AG08395 (cell line): ENCODE results near the gene SLC4A9.

Experiments used
- DNase-seq: peaks from one replicate; pipeline ENCODE4 v3.0.0; 2012; ENCODE audit warnings: mixed read lengths, low spot score

The SLC4A9 gene, protein sequence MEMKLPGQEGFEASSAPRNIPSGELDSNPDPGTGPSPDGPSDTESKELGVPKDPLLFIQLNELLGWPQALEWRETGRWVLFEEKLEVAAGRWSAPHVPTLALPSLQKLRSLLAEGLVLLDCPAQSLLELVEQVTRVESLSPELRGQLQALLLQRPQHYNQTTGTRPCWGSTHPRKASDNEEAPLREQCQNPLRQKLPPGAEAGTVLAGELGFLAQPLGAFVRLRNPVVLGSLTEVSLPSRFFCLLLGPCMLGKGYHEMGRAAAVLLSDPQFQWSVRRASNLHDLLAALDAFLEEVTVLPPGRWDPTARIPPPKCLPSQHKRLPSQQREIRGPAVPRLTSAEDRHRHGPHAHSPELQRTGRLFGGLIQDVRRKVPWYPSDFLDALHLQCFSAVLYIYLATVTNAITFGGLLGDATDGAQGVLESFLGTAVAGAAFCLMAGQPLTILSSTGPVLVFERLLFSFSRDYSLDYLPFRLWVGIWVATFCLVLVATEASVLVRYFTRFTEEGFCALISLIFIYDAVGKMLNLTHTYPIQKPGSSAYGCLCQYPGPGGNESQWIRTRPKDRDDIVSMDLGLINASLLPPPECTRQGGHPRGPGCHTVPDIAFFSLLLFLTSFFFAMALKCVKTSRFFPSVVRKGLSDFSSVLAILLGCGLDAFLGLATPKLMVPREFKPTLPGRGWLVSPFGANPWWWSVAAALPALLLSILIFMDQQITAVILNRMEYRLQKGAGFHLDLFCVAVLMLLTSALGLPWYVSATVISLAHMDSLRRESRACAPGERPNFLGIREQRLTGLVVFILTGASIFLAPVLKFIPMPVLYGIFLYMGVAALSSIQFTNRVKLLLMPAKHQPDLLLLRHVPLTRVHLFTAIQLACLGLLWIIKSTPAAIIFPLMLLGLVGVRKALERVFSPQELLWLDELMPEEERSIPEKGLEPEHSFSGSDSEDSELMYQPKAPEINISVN

DNA sequence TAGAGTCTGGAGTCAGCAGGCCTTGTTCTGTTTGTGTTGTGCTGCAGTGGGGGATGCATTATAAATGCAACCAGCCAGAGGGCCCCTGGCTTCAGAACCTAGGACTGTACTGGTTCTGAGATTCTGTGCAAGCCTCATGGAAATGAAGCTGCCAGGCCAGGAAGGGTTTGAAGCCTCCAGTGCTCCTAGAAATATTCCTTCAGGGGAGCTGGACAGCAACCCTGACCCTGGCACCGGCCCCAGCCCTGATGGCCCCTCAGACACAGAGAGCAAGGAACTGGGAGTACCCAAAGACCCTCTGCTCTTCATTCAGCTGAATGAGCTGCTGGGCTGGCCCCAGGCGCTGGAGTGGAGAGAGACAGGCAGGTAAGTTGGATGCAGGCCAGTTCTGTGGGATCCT is at the start of gene SLC4A9:
TSS of gene SLC4A9 (plus strand) at position 94 of the 400 bp plus-strand sequence. CDS start at position 137, 43 bp downstream.
- DNase-seq = no peak

DNA sequence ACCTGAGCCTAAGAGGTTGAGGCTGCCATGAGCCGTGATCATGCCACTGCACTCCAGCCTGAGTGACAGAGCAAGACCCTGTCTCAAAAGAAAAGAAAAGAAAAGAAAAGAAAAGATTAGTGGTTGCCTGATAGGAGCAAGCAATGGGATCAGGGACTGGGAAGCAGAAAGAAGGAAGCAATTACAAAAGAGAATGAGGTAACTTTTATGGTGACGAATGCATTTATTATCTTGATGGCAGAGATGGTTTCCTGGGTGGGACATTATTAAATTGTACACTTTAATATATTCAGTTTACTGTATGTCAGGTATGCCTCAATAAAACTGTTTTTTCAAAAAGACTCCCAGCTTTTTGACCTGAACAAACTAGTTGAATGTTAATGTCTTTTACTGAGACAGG is 49.6 kb upstream of the SLC4A9 start:
- DNase-seq = no peak

DNA sequence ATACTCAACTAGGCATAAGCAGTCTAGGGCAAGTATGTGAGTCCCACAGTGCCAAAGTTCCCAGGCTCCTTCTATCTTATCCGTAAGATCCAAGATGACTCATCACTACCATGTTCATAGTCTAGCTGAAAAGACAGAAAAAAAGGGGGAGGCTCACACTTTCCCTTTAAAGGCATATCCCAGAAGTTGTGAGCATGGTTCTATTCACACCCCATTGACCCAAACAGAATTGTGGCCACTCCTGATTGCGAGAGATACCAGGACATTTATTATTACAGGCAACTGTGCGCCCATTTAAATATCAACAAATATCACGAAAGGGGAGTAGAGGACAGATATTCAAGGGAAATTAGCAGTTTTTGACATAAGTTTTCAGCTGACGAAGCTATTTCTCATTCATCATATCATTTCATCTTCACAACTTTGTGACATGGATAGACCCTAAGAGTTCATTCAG is 49.0 kb upstream of the SLC4A9 start:
- DNase-seq = peak; percentile 66

DNA sequence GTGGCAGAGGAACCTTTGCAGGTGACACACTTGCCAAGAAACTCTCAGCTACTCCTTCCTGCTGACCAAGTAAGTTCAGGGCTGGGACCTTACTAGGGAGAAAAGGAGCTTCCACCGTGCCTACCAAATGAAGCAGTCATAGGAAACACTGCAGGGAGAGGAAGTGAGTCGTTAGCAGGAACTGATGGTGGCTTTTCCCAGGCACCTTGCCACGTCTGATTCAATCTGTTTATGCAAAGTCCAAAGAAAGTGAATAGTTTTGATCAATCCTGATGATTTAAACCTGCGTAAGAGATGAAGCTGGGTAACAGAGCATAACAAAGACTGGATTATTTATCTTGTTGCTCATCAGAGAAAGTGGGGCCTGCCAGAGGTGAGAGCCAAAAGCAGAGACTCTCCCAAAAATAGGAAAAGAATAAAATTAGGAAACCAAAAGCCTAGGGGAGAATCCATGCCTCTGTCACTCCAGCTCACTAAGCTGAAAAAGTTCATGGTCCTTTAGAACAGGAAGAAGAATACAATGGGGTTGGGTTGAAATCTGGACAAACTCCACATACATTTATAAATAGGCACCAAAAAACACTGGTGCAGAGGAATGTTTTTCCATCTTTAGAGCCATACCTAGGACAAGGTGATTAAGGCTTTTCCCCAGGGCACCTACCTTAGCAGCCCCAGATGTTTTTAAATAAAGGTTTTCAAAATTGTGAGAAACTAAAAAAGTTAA is 47.8 kb upstream of the SLC4A9 start:
- peak; percentile 71 for DNase-seq

DNA sequence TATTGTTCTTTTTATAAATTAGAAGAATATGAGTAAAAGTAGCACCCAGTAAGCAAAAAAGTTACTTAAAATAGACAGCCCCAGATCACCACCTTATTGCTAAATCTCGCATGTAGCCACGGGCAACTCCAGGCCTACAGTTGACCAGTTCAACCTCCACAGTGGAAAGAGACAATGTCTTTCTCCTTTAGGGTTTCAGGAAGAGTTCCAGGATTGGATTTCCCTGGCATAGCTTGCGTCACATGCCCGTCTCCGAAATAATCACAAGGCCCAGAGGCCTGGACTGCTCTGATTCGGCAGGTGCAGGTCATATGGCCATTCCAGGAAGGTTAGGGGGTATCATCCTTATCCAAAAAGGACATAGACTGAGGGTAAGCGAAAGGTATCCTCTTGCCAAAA is 47.2 kb upstream of the SLC4A9 start:
- DNase-seq = no peak

DNA sequence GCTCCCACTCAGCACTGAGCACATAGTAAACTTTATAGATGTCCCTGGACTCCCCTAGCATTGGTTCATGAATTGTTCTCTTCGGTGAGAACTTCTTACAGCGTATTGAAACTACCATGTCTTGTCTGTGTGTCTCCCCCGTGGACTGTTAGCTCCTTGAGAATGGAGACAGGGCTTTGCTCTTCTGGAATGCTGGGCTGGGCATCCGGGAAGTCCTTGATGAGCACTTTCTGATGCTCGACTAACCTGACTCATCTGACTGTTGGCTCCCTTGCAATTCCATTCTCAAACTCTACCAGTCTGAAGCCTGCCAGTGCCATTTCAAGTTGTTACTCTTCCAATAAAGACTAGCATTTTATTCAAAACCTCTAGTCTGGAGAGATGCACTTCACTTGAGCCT is 42.1 kb upstream of the SLC4A9 start:
- DNase-seq = peak; percentile 56

DNA sequence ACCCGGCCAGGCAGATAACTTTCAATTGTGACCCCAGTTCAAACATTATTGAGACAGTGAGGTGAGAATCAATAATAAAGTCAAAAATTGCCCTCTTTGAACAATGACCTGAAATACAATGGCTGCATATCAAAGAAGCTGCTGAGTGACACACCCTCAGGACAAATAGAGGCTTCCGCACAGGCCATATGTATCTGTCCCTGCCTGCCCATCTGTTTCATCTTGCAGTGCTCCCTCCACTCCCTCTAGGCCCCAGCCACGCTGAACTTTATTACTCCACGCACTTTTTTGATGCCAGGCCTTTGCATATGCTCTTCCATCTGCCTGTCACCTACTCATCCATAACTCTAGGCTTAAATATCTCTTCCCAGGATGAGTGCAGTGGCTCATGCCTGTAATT is 41.2 kb upstream of the SLC4A9 start:
- no peak for DNase-seq

DNA sequence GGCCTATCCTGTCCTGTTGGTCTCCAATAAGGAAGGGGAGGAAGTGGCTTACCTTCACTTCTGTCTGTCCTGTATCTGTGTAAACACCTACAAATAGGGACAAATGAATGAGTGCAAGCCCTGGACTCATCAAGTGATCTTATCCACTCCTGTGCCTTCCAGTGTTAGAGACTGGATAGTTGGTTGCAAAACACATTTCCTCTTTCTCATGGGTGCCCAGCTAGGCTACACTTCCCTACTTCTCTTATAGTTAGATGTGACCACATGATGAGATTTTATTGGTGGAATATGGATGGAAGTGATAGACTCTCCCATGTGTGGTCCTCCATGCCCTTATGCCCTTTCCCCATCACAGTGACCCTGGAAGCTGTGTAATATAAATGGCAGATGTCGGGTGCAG is 40.2 kb upstream of the SLC4A9 start:
- DNase-seq = no peak

DNA sequence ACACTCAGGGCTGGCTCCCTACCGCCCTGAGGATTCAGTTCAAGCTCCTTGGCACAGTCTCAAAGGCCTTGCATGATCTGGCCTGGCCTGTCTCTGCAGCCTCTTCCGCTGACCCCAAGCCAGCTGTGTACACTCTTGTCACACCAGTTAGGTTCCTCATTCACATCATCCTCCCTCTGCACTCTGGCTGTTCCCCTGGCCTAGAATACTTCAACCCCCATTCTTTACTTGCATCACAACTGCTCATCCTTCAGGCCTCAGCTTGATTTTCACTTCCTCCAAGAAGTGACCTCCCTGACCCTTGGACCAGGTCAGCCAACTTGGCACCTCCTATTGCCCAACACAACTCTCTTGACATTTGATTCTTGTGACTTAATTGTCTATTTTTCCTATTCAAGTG is 38.2 kb upstream of the SLC4A9 start:
- DNase-seq = no peak

DNA sequence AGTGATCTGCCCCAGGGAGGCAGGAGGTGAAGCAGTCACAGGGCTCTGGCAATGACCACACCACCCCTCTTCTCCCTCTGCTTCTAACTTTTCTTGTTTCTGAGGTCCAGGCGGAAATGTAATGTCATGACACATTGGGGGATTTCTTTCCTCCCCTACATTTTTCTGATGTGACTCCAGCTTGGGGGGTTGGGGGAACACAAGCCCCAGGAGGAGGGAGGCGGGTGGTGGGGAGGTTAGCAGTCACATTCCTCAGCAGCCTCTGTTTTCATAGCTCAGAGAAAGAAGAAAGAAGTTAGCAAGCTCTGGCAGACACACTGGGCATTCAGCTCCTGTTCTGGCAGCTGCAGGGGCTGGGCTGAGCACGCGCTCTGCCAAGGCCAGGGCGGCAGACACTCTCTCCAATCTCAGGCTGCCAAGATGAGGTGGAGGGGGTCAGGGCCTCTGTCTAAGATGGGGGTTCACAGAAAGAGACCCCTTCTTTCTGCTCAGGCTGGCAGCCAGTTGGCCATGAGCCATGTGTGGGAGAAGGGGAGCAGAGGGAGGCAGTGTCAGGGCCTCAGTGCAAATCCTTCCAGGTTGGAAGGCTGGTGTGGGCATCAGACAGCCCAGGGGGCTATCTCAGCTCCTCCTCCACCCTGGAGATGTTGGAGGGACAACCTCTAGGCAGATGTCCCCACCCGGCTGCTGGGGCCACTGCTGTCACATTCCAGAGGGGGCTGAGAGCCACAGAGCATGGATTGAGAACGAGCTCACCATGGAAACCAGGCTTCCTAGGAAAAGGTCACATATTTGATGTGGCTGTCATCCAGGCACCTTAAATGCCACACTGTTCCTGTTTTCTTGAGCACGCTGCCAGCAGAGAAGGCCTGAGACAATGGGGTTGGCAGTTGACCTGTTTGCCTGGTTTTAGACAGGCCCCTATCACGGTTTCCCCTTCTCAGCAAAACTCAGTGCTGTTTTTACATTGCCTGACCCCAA is 37.0 kb upstream of the SLC4A9 start:
- peak; percentile 91 for DNase-seq

DNA sequence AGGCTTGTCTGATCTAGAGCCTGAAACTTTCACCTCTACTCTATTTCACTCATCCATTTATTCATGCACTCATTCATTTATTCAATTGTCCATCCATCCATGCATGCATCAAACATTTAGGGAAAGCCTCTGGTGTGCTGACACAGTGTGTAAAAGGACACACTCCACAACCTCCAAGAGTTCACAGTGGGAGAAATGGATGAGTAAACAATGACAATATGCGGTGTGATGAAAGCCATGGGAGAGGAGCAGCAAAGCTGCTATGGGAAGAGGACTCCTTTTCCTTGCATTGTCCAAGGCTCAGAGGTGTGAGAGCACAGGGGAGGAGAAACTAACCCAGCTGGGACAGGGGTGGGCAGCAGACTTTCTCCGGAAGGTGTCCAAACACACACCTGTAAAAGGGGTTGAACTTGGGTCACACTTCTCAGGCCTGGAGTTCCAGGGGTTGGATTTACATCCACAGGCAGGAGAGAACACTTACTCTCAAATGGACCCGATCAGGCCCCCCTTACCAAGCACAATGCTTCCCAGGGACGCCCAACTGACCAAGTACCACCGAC is 35.9 kb upstream of the SLC4A9 start:
- DNase-seq = no peak

DNA sequence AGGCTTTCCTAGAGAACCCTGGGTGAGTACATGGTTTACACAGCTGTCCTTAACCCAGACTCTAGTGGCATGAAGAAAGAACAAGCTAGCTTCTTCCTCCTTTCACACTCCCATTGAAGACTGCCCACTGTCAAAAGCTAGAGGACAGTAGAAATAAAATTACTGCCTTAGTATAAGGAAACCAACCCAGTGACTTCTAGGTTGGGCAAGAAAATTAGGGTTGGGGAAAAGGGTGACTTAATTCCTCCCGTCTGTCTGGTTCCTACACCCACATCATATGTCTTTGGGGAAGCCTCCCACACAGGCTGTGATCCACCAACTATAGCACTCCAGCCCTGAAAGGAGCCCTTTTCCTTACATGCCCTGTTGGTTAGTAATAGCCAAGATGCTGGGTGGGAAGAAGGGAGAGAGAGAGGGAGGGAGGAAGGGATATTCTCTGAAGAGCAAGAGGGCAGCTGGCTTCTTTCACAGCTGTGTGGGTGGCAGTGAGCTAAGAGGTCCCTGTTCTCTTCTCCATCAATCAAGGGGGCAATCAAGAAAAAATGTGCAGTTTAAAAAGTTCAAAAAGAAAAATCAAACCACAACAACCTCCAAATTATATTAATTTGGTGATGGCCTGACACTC is 35.3 kb upstream of the SLC4A9 start:
- peak; percentile 58 for DNase-seq

DNA sequence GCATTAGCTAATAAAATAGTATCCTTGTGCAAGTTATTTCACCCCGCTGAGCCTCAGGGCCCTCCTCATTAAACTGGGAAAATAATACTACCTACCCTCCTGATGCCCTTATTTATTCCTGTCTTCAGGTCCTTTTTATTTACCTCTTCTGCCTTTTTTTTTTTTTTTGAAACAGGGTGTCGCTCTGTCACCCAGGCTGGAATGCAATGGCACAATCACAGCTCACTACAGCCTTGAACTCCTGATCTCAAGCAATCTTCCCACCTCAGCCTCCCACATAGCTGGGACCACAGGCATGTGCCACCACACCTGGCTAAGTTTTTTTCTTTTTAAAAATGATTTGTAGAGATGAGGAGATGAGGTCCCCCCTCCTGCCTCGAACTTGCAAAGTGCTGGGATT is 34.5 kb upstream of the SLC4A9 start:
- DNase-seq = no peak

DNA sequence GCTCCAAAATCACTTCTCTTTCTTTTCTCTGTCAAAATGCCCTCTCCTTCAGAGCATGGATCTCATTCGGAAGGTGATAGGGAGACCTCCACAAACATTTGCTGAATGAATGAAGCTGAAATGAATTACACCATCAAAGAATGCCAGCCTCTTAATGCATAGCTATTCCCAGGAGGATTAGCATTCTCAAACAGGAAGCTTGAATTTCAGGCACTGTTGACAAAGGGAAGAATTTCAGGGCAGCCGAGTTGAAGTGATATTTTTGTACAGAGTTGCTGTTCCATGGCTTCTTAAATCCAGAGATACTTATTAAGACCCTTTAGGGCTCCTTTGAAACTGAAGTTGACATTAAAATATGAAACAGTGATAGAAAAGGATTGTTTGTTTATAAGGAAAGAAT is 32.4 kb upstream of the SLC4A9 start:
- no peak for DNase-seq

DNA sequence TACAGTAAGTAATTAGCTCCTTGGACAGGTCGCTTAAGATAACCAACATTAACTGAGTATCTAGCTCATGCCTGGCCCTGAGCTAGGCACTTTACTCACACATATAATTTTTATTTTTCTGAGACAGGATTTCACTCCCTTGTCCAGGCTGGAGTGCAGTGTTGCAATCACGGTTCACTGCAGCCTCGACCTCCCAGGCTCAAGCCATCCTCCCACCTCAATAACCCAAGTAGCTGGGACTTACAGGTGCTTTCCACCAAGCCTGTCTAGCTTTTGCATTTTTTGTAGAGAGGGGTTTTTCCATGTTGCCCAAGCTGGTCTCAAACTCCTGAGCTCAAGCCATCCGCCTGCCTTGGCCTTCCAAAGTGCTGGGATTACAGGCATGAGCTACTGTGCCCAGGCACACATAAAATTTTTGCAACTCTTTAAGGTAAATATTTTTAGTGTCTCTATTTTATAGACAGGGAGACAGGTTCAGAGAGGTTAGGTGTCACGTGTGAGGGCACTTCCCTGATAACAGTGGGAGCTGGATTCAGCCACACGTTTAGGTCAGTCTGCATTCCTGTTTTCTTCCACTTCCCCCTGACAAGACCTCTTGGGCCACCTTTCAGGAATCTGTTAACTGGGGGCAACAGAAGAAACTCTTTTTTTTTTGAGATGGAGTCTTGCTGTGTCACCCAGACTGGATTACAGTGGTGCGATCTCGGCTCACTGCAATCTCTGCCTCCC is 31.8 kb upstream of the SLC4A9 start:
- no peak for DNase-seq

DNA sequence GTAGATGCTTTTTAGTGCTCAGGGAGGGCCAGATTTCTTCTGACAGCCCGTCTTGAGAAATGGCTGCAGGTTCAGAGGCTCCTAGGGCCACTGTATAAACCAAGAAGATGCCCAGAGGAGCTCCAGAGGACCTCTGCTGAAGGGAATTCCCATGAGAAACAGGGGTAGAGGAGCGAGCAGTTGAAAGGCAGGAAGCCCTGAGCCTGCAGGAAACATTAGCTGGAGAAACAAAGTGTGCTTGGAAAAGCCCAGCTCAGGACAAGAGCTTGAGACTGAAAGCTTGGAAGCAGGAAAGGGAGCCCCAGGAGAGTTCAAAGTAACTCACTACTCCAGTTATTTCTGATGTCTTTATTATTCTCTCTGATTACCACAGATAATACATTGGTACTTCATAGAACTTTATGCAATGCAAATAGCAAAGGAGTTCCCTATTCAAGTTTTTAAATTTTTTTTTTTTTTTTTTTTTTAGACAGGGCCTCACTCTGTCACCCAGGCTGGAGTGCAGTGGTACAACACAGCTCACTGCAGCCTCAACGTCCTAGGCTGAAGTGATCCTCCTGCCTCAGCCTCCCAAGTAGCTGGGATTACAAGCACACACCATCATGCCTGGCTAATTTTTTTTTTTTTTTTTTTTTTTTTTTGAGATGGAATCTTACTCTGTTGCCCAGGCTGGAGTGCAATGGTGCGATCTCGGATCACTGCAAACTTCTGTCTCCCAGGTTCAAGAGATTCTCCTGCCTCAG is 30.1 kb upstream of the SLC4A9 start:
- no peak for DNase-seq

DNA sequence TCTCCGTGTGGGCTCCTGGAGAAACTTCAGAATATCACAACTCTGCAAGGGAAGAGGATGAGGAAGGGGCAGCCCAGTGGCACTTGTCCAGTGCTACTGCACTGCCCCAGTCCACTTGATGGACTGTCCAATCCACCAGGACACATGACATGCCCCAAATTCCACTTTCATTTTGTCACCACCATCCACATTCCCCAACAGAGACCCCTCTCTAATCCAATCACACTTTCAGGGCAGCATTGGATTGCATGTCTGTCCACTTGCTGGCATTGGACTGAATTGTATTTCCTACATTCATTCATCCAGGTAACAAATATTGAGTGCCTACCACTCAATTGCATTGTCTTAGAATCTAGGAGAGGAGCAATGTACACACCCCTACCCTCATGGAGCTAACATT is 28.4 kb upstream of the SLC4A9 start:
- DNase-seq = no peak

DNA sequence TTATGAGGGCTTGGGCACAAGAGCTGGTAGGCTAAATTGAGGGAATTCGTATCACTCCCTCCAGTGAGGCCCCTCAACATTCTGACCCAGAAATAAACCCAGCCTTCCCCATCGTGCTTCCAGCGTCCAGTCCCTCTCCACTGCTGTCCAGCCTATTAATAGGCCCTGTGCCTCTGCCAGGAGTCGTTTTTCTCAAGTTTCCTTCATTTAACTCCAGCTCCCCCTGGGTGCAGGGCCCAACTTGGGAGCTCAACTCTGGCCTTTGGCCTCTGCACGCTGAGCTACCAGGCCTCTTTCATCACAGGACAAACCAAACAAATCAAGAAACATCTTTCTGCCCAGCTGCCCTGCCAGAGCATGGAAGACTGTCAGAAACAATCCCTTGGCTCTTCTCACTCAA is 23.6 kb upstream of the SLC4A9 start:
- no peak for DNase-seq

DNA sequence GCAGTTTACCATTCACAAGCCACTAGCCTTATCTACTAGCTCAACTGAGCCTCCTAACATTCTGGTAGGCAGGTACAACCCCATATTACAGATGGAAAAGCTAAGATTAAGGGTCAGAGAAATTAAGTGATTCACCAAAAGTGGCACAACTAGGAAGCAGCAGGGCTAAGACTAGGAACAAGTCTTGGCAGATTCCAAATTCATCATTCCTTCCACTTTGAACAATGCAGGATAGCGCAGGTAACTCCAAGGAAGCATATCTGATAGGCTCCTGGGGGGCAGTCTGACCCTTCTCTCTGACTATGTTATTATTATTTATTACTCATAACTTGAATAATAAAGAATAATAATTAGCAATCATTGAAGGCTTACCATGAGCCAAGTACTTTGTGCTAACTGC is 22.1 kb upstream of the SLC4A9 start:
- no peak for DNase-seq
